Measurements from ENCODE around the gene DPEP2NB. TPM values are rescaled to one million over a fixed set of nuclear protein-coding genes. Genes with fewer than 3 reads are reported as not detected.
A peak's percentile ranks its signal among the peaks of the same experiment; 100 is the strongest.

Gene DPEP2NB
- total RNA-seq (ENCODE audit: low replicate concordance): not detected in 2 replicates

GRCh38 chr16:68015681-68016080, at the start of gene DPEP2NB:
DPEP2NB (minus strand) TSS chr16:68015911; CDS start chr16:68015770, 141 bp downstream.
- Histone ChIP-seq H3K79me2 (ENCODE audit: low read depth) (no peaks in the 10 kb centered on the region), H3K27ac (no peak within 1 kb of the TSS), H3K4me1 (no peaks in the 10 kb centered on the region), H3K9ac (no peak within 1 kb of the TSS), H3K9me3 (ENCODE audit: low read depth) (no peaks in the 10 kb centered on the region), H3K4me3 (no peak within 1 kb of the TSS), H2AFZ (replicated peaks) (no peak within 1 kb of the TSS), H3K36me3 (no peaks in the 10 kb centered on the region), H3F3A (ENCODE audit: low read depth) (no peaks in the 10 kb centered on the region), H4K20me1 (ENCODE audit: low read depth) (no peaks in the 10 kb centered on the region), H3K4me2 (no peak within 1 kb of the TSS), H3K27me3 (no peaks in the 10 kb centered on the region)
- Mint-ChIP-seq H3K27ac (peak within 1 kb of the TSS; percentile 68), H3K4me3 (no peak within 1 kb of the TSS), H3K9me3 (no peaks in the 10 kb centered on the region), H3K36me3 (no peaks in the 10 kb centered on the region), H3K4me1 (peaks cover 3% of the 10 kb centered on the region), H3K27me3 (ENCODE audit: insufficient read depth, low read depth) (peaks cover 9% of the 10 kb centered on the region)
- DNase-seq (ENCODE audit: low spot score): no peak
- TF ChIP-seq CTCF (IDR thresholded peaks at IDR 0.05) (no peak), EZH2phosphoT487 (IDR thresholded peaks at IDR 0.05) (no peak), EZH2 (IDR thresholded peaks at IDR 0.05) (no peak)

DNA sequence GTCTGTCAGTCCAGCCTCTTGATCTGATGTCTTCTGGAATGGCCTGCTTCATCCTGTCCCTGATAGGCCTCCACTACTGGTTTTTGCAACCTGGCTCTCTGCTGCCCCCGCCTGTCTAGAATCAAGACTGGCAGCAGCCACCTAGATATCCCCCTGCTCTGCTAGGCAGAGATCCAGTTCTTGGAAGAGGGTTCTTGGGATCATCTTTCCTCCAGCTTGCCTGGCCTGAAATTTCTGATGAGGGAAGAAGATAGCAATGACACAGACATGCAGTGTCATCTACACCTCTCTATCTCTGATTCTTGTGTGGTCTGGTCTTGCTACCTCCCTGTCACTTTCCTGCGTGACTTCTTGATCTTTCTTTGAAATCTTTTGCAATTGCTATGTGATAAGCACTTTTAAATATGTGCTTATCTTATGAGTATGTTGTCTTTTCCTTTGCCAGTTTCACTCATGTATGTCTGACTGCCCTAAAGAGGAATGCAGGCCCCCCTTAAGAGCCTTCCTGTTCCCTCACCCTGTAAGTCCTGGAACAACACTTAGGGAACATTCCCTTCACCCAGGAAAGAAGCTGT, 49.2 kb upstream of the DPEP2NB start:
- H3K27me3 ChIP-seq: no peaks in the 10 kb centered on the region
- Mint-ChIP-seq H3K4me3 (peak overlapping the region; percentile 6), H3K4me1 (peaks cover 16% of the 10 kb centered on the region), H3K27ac (no peak overlapping the region), H3K27me3 (ENCODE audit: insufficient read depth, low read depth) (peaks cover 5% of the 10 kb centered on the region), H3K9me3 (no peaks in the 10 kb centered on the region), H3K36me3 (peaks cover 10% of the 10 kb centered on the region)
- no peaks in the 10 kb centered on the region for H3K36me3 ChIP-seq
- H3K4me2 ChIP-seq: no peak overlapping the region
- peak; percentile 79 for DNase-seq (ENCODE audit: low spot score)
- H3K4me1 ChIP-seq: no peaks in the 10 kb centered on the region
- H3K4me3 ChIP-seq: no peak overlapping the region
- no peak overlapping the region for H3K27ac ChIP-seq
- TF ChIP-seq CTCF (IDR thresholded peaks at IDR 0.05) (peak; percentile 75), EZH2phosphoT487 (IDR thresholded peaks at IDR 0.05) (no peak), EZH2 (IDR thresholded peaks at IDR 0.05) (no peak)
- H4K20me1 ChIP-seq (ENCODE audit: low read depth): no peaks in the 10 kb centered on the region
- no peak overlapping the region for H3K9ac ChIP-seq
- no peaks in the 10 kb centered on the region for H3K9me3 ChIP-seq (ENCODE audit: low read depth)
- H2AFZ ChIP-seq (replicated peaks): no peak overlapping the region
- H3F3A ChIP-seq (ENCODE audit: low read depth): no peaks in the 10 kb centered on the region
- no peaks in the 10 kb centered on the region for H3K79me2 ChIP-seq (ENCODE audit: low read depth)

DNA sequence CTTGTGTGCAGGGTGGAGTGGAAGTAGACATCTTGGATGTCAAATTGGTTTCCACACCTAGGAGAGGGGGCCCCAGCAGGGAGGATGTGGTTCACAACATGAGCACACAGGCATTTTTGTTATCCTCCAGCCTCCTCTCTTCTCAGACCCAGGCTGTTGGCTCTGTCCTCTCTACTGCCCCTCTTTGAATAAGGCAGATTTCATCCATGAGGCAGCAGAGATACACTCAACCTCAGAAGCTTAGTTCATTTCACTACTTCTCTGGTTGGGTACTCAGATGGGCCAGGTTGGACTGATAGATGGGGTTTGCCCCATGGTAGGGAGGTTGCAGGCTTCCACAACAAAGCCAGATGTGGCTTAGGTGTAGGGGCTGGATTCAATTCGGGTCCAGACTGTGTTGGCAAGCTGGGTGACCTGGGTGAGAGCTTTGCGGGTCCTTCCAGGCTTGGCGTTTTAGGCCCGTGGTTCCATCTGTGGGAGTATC, 47.2 kb upstream of the DPEP2NB start:
- H3K27ac ChIP-seq: no peak overlapping the region
- H3K4me3 ChIP-seq: no peak overlapping the region
- no peaks in the 10 kb centered on the region for H3K36me3 ChIP-seq
- H3K4me1 ChIP-seq: no peaks in the 10 kb centered on the region
- no peaks in the 10 kb centered on the region for H3K9me3 Mint-ChIP-seq
- H3K9ac ChIP-seq: no peak overlapping the region
- no peak overlapping the region for H3K4me3 Mint-ChIP-seq
- H4K20me1 ChIP-seq (ENCODE audit: low read depth): no peaks in the 10 kb centered on the region
- H3K4me1 Mint-ChIP-seq: peaks cover 16% of the 10 kb centered on the region
- no peaks in the 10 kb centered on the region for H3K27me3 ChIP-seq
- H3K36me3 Mint-ChIP-seq: peaks cover 15% of the 10 kb centered on the region
- no peak overlapping the region for H3K27ac Mint-ChIP-seq
- no peaks in the 10 kb centered on the region for H3F3A ChIP-seq (ENCODE audit: low read depth)
- TF ChIP-seq EZH2 (IDR thresholded peaks at IDR 0.05): no peak
- TF ChIP-seq CTCF (IDR thresholded peaks at IDR 0.05): no peak
- TF ChIP-seq EZH2phosphoT487 (IDR thresholded peaks at IDR 0.05): no peak
- no peaks in the 10 kb centered on the region for H3K9me3 ChIP-seq (ENCODE audit: low read depth)
- H3K27me3 Mint-ChIP-seq (ENCODE audit: insufficient read depth, low read depth): peaks cover 5% of the 10 kb centered on the region
- H3K4me2 ChIP-seq: no peak overlapping the region
- H2AFZ ChIP-seq (replicated peaks): no peak overlapping the region
- no peaks in the 10 kb centered on the region for H3K79me2 ChIP-seq (ENCODE audit: low read depth)
- no peak for DNase-seq (ENCODE audit: low spot score)

Measured in neural progenitor cell (in vitro differentiated cells).